HG02798 (cell line): ENCODE measurements around the gene RGP1.

Source experiments
- ATAC-seq: cut with Tn5 transposase; IDR thresholded peaks from one replicate; pipeline ENCODE4 v1.9.1; 2021; ENCODE audit warnings: mild to moderate bottlenecking; ENCODE audit not compliant: unreplicated experiment, poor library complexity

The RGP1 gene

DNA sequence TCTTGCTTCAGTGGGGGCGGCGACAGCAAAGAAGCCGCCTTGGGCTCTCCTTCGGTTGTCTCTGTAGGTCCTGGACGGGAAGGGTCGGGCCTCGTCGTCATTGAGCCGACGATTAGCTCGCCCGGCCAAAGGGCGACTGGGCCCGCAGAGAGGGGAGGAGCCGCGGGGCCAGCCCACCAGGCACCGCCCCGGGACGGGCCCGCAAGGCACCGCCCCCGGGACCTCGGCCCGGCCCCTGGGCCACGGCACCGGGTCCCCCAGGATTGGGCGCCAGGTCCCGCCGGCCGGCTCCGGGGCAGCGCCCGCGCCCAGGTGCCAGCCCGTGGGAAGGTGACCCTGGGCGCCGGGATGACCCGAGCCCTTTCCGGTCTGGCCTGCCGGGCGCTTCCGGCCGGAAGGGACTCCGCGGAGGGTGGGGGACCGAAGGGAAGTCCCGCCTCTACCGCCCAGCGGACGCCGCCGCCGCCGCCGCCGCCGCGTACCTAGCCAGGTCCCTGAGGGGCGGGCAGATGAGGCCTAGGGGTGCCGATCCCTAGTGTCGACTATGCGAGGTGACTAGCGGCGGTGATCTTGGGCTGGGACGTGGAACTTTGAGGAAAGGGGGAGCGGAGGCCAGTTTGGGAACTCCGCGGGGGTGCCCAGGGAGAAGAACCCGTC lies at the start of gene RGP1, which contains the start of gene GBA2:
Gene RGP1, plus strand, starts transcription at position 430 of the 657 bp plus-strand sequence. CDS start 469 bp downstream, outside the sequence.
Gene GBA2, minus strand, starts transcription at position 371 of the 657 bp plus-strand sequence. CDS start 524 bp downstream, outside the sequence.
- ATAC-seq, result peak; percentile 88

- no peak for ATAC-seq
These were observed 49.1 kb upstream of the RGP1 start for GRCh38 chr9:35700031-35700430.

DNA sequence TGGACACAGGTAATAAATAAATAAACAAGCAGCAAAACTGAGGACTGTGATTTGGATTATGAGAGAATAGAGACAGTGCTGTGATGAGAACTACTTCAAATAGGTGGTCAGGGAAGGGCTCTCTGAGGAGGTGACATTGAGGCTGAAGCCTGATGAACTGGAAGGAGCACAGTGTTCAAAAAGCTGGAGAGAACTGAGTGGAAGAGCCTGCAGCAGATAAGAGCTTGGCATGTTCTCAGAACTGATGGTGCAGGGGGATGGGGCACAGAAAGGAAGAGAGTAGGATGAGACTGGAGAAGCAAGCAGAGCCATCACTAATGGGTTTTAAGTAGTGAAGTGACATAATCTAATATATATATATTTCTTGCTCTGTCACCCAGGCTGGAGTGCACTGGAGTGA lies 48.1 kb upstream of the RGP1 start:
- no peak for ATAC-seq

DNA sequence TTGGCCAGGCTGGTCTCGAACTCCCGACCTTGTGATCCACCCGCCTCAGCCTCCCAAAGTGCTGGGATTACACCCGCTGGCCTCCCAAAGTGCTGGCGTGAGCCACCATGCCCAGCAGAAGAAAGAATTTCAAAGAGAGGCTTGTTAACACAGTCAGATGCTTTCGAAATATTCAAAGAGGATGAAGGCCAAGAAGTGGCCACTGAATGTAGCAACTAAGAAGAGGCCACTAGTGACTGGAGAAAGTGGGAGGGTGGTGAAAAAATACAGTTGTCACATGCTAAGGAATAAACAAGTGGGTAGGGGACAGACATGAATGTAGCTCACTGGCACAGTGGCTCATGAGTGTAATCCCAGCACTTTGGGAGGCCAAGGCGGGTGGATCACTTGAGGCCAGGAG lies 46.4 kb upstream of the RGP1 start:
- ATAC-seq, result no peak

DNA sequence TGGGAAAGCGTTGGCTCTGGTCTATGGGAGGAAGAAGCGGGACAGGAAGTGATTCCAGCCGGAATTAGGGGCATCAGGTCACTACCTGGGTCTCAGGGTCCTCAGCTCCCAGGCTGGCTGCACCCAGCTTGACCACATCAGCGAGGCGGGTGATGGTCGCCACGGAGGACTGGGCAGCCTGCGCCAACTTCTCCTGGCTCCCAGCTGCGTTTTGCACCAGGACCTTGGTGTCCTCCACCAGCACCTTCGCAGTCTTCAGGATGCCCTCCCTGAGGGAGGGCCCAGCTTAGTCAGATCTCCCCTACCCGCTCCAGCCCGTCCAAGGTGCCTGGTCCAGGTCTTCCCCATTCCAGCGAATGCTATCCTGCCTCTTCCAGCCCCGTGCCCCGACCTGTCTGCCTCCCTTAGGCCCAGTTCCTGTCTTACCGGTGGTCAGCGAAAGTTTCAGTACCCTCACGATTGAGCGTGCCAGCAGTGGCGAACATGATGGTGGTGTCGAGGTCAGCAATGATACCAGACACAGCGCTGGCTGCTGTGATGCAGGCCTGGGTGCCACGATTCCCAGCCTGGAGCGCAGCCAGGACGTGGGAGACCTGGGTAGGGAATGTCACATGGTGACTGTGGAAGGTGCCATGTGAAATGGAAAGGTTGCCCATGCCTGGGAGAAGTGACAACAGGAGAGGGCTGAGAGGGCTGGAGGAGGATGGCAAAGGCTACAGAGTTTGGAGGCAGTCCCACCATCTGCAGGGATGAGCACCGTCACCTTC lies 45.0 kb upstream of the RGP1 start:
- ATAC-seq, result no peak

- no peak for ATAC-seq
These were observed 43.7 kb upstream of the RGP1 start for GRCh38 chr9:35705372-35705771.

GRCh38 chr9:35705836-35706430 lies 43.2 kb upstream of the RGP1 start:
- ATAC-seq, result no peak

DNA sequence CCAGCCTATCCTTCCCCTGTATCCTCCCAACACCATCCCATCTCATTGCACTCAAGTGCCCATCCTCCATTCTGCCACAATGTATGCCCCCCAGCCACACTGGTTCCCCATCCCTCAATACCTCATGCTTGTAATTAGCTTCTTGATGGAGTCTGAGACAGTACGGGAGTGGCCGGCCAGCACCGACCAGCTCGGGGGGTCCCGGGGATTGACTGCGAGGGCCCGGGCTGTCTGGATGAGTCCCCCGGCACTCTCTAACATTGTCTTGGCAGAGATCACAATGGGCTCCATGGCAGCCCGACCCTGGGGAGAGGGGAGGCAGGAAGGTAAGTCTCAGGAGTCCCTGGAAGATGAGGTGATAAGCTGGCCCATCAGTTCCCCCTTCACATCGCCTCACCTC lies 42.1 kb upstream of the RGP1 start:
- no peak for ATAC-seq

DNA sequence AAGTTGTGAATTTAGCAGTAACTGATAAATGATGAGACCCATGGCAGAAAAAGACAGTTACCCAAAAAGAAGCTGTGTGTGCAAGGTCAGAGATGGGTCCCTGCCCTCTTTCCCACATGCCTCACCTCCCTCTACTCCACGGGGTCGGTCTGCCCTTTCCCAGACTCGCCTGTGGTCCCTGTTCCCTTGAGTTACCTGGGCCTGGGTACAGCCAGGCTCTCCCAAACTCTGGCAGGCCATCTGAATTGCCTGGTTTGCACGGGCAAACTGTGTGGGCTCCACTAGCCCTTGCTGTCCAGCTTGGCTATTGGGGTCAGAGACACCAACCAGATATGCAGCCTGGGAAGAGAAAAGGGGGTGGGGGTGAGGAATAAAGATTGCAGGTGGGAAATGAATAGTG lies 40.9 kb upstream of the RGP1 start:
- no peak for ATAC-seq

- no peak for ATAC-seq
These were observed 38.1 kb upstream of the RGP1 start for GRCh38 chr9:35710818-35711500.

DNA sequence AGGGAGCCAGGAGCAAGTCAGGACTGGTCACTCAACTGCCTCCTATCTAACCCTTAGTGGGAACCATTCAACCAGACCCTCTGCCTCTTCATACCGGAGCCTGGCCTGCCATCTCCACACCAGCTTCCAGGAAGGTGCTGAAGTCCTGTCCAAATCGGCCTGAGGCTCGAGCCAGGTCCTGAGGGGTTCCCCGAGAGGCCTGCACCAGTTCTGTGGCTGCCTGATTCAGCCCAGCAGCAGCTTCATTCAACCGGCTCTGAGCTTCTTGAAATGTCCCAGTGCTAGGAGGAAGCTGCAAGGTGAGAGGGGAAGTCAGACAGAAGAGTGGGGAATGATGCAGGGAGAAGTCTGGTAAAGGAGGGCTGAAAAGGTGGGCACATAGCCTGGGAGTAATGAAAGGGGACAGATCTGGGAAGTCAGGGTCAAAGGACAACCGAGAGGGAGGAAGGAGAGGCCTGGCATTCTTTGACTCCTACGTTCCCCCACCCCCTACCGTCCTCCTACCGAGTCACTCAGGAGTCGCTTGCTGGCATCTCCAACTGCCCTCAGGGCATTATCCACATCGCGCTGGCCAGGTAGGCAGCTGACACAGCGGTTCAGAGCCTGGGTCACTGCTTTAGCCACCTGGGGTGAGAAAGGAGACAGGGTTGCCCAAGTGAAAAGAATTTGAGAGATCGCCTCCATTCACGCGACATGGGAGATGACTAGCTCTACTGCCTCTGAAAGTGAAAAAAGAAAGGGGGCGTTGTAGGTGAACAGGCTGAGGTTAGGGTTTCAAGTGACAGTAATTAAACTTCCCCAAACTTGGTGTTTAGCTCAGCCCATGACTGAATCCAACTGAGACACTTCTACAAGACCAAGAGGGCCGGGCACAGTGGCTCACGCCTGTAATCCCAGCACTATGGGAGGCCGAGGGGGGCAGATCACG lies 37.3 kb upstream of the RGP1 start:
- ATAC-seq, result no peak

GRCh38 chr9:35712762-35713400 lies 36.2 kb upstream of the RGP1 start:
- no peak for ATAC-seq

- no peak for ATAC-seq
These were observed 35.5 kb upstream of the RGP1 start for GRCh38 chr9:35713578-35713977.

- ATAC-seq, result no peak
These were observed 35.0 kb upstream of the RGP1 start for GRCh38 chr9:35714123-35714522.

- no peak for ATAC-seq
These were observed 34.4 kb upstream of the RGP1 start for GRCh38 chr9:35714579-35715252.

DNA sequence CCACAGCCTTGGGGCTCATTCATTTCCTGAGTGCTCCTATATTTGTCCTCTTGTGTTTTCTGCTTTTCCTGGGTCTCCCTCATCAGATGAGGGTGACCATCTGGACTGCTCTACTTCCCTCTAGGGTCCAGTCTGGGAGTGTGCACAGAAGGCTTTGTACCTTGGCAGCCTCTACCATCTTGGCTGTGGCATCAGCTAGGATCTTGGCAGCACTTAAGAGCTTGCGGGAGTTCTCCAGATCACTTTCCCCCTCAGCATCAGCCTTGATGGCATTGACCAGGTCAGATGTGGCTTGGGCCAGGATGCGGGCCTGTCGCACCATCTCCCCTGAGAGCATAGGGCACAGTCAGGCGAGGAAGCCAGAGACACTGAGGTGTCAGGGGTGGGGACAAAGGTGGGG lies 32.9 kb upstream of the RGP1 start:
- no peak for ATAC-seq

GRCh38 chr9:35717132-35717870 lies 31.8 kb upstream of the RGP1 start:
- no peak for ATAC-seq
